OCI-LY3 (cell line): ENCODE results near the gene RAI1.

ENCODE experiments used
- EZH2phosphoT487 ChIP-seq: fragments of 200-600 bp; shearing (Covaris generic); IDR thresholded peaks from 2 replicates; pipeline ENCODE4 v1.6.1; 2018; ENCODE audit warnings: antibody characterized with exemption, mixed run types, low read depth
- TF ChIP-seq, protein P1 (sequence below): fragments of 200-600, 300-600 bp; sonication (generic); IDR thresholded peaks from 2 replicates; pipeline ENCODE4 v1.5.1; 2014; ENCODE audit warnings: antibody characterized with exemption, low read length, low read depth

DNA sequence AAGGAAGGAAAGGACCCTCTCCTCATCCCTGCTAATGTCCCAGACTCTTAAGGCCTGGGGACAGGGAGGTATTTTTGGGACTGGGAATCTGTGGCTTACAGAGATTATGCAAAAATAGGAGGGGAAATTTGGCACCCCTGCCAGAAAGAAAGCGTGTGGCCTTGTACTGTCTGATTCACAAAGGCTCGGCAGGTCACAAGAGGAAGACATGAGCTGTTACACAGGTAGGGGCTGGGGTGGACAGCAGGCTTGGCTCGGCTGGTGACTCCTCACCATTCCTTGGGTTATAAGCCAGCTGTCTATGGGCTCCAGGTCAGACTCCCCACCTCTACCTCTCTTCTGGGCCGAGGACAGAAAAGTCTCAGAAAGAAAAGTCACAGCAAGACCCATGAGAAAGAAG lies 176.2 kb downstream of the RAI1 start:
- TF ChIP-seq, protein P1, sequence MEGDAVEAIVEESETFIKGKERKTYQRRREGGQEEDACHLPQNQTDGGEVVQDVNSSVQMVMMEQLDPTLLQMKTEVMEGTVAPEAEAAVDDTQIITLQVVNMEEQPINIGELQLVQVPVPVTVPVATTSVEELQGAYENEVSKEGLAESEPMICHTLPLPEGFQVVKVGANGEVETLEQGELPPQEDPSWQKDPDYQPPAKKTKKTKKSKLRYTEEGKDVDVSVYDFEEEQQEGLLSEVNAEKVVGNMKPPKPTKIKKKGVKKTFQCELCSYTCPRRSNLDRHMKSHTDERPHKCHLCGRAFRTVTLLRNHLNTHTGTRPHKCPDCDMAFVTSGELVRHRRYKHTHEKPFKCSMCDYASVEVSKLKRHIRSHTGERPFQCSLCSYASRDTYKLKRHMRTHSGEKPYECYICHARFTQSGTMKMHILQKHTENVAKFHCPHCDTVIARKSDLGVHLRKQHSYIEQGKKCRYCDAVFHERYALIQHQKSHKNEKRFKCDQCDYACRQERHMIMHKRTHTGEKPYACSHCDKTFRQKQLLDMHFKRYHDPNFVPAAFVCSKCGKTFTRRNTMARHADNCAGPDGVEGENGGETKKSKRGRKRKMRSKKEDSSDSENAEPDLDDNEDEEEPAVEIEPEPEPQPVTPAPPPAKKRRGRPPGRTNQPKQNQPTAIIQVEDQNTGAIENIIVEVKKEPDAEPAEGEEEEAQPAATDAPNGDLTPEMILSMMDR, result no peak
- no peak for TF ChIP-seq EZH2phosphoT487
